ENCODE results near the gene TBC1D16. TPM values are rescaled to one million over a fixed set of nuclear protein-coding genes. Genes with fewer than 3 reads are reported as not detected.
A peak's percentile ranks its signal among the peaks of the same experiment; 100 is the strongest.

The TBC1D16 gene
- total and polyA plus RNA-seq, 4 donors = 16.7 to 38.8 (median 31.1) TPM

- H3K4me1 ChIP-seq (ENCODE audit: control insufficient read depth, insufficient read depth, low read length) = peaks cover 67% of the 10 kb centered on the region
- H3K4me3 ChIP-seq (ENCODE audit: low read depth, low read length) = no peak overlapping the region
- peaks cover 23% of the 10 kb centered on the region for H3K36me3 ChIP-seq (ENCODE audit: control insufficient read depth, insufficient read depth, low read length)
- DNase-seq (ENCODE audit: low read depth in 4 of 6, low spot score in 6 of 6) = peak in 2 of 6 donors; percentile 84 to 93
- peak overlapping the region; percentile 6 for H3K27ac ChIP-seq (ENCODE audit: low read depth, low read length)
- no peaks in the 10 kb centered on the region for H3K27me3 ChIP-seq (ENCODE audit: control insufficient read depth, insufficient read depth, low read length)
- WGBS (ENCODE audit: insufficient coverage) = 33% methylated on average over 2 of the region's 10 CpGs
- no peaks in the 10 kb centered on the region for H3K9me3 ChIP-seq (ENCODE audit: control insufficient read depth, insufficient read depth, low read length)
These were observed 7.6 kb downstream of the TBC1D16 start for GRCh38 chr17:80028030-80028429.

- Histone ChIP-seq H3K4me1 (ENCODE audit: control insufficient read depth, insufficient read depth, low read length) (peaks cover 60% of the 10 kb centered on the region), H3K36me3 (ENCODE audit: control insufficient read depth, insufficient read depth, low read length) (peaks cover 23% of the 10 kb centered on the region), H3K9me3 (ENCODE audit: control insufficient read depth, insufficient read depth, low read length) (no peaks in the 10 kb centered on the region), H3K27me3 (ENCODE audit: control insufficient read depth, insufficient read depth, low read length) (no peaks in the 10 kb centered on the region), H3K27ac (ENCODE audit: low read depth, low read length) (peak overlapping the region; percentile 3), H3K4me3 (ENCODE audit: low read depth, low read length) (no peak overlapping the region)
- no peak for DNase-seq (ENCODE audit: low read depth in 4 of 6, low spot score in 6 of 6)
- 98% methylated on average over 8 of the region's 8 CpGs for WGBS (ENCODE audit: insufficient coverage)
These were observed 8.6 kb downstream of the TBC1D16 start for GRCh38 chr17:80027043-80027435.

GRCh38 chr17:80026359-80027042, 9.2 kb downstream of the TBC1D16 start:
- peak overlapping the region; percentile 3 for H3K27ac ChIP-seq (ENCODE audit: low read depth, low read length)
- DNase-seq (ENCODE audit: low read depth in 4 of 6, low spot score in 6 of 6) = no peak
- H3K4me1 ChIP-seq (ENCODE audit: control insufficient read depth, insufficient read depth, low read length) = peaks cover 58% of the 10 kb centered on the region
- no peaks in the 10 kb centered on the region for H3K9me3 ChIP-seq (ENCODE audit: control insufficient read depth, insufficient read depth, low read length)
- H3K4me3 ChIP-seq (ENCODE audit: low read depth, low read length) = no peak overlapping the region
- no peaks in the 10 kb centered on the region for H3K27me3 ChIP-seq (ENCODE audit: control insufficient read depth, insufficient read depth, low read length)
- H3K36me3 ChIP-seq (ENCODE audit: control insufficient read depth, insufficient read depth, low read length) = peaks cover 26% of the 10 kb centered on the region
- 70% methylated on average over 10 of the region's 10 CpGs for WGBS (ENCODE audit: insufficient coverage)

- H3K4me3 ChIP-seq (ENCODE audit: low read depth, low read length) = no peak overlapping the region
- H3K36me3 ChIP-seq (ENCODE audit: control insufficient read depth, insufficient read depth, low read length) = peaks cover 24% of the 10 kb centered on the region
- peaks cover 51% of the 10 kb centered on the region for H3K4me1 ChIP-seq (ENCODE audit: control insufficient read depth, insufficient read depth, low read length)
- H3K27ac ChIP-seq (ENCODE audit: low read depth, low read length) = peak overlapping the region; percentile 40
- 77% methylated on average over 4 of the region's 10 CpGs for WGBS (ENCODE audit: insufficient coverage)
- H3K27me3 ChIP-seq (ENCODE audit: control insufficient read depth, insufficient read depth, low read length) = no peaks in the 10 kb centered on the region
- no peaks in the 10 kb centered on the region for H3K9me3 ChIP-seq (ENCODE audit: control insufficient read depth, insufficient read depth, low read length)
- no peak for DNase-seq (ENCODE audit: low read depth in 4 of 6, low spot score in 6 of 6)
These were observed 9.9 kb downstream of the TBC1D16 start for GRCh38 chr17:80025796-80026195.

- H3K4me3 ChIP-seq (ENCODE audit: low read depth, low read length) = no peak overlapping the region
- DNase-seq (ENCODE audit: low read depth in 4 of 6, low spot score in 6 of 6) = no peak
- H3K36me3 ChIP-seq (ENCODE audit: control insufficient read depth, insufficient read depth, low read length) = peaks cover 20% of the 10 kb centered on the region
- peak overlapping the region; percentile 40 for H3K27ac ChIP-seq (ENCODE audit: low read depth, low read length)
- H3K9me3 ChIP-seq (ENCODE audit: control insufficient read depth, insufficient read depth, low read length) = no peaks in the 10 kb centered on the region
- WGBS (ENCODE audit: insufficient coverage) = 40% methylated on average over 11 of the region's 11 CpGs
- H3K4me1 ChIP-seq (ENCODE audit: control insufficient read depth, insufficient read depth, low read length) = peaks cover 45% of the 10 kb centered on the region
- no peaks in the 10 kb centered on the region for H3K27me3 ChIP-seq (ENCODE audit: control insufficient read depth, insufficient read depth, low read length)
These were observed 10.5 kb downstream of the TBC1D16 start for GRCh38 chr17:80025140-80025539.

- Histone ChIP-seq H3K9me3 (ENCODE audit: control insufficient read depth, insufficient read depth, low read length) (no peaks in the 10 kb centered on the region), H3K36me3 (ENCODE audit: control insufficient read depth, insufficient read depth, low read length) (peaks cover 20% of the 10 kb centered on the region), H3K4me3 (ENCODE audit: low read depth, low read length) (no peak overlapping the region), H3K27me3 (ENCODE audit: control insufficient read depth, insufficient read depth, low read length) (no peaks in the 10 kb centered on the region), H3K4me1 (ENCODE audit: control insufficient read depth, insufficient read depth, low read length) (peaks cover 40% of the 10 kb centered on the region), H3K27ac (ENCODE audit: low read depth, low read length) (peak overlapping the region; percentile 40)
- 56% methylated on average over 9 of the region's 10 CpGs for WGBS (ENCODE audit: insufficient coverage)
- no peak for DNase-seq (ENCODE audit: low read depth in 4 of 6, low spot score in 6 of 6)
These were observed 11.3 kb downstream of the TBC1D16 start for GRCh38 chr17:80024206-80024972.

- Histone ChIP-seq H3K4me1 (ENCODE audit: control insufficient read depth, insufficient read depth, low read length) (peaks cover 37% of the 10 kb centered on the region), H3K36me3 (ENCODE audit: control insufficient read depth, insufficient read depth, low read length) (peaks cover 20% of the 10 kb centered on the region), H3K9me3 (ENCODE audit: control insufficient read depth, insufficient read depth, low read length) (no peaks in the 10 kb centered on the region), H3K27me3 (ENCODE audit: control insufficient read depth, insufficient read depth, low read length) (no peaks in the 10 kb centered on the region), H3K27ac (ENCODE audit: low read depth, low read length) (peak overlapping the region; percentile 40), H3K4me3 (ENCODE audit: low read depth, low read length) (no peak overlapping the region)
- DNase-seq (ENCODE audit: low read depth in 4 of 6, low spot score in 6 of 6) = peak in 2 of 6 donors; percentile 64 to 65
- 46% methylated on average over 39 of the region's 43 CpGs for WGBS (ENCODE audit: insufficient coverage)
These were observed 12.0 kb downstream of the TBC1D16 start for GRCh38 chr17:80023481-80024205.

GRCh38 chr17:80021600-80021999, 14.1 kb downstream of the TBC1D16 start:
- H3K27me3 ChIP-seq (ENCODE audit: control insufficient read depth, insufficient read depth, low read length) = no peaks in the 10 kb centered on the region
- WGBS (ENCODE audit: insufficient coverage) = 100% methylated on average over 1 of the region's 2 CpGs
- peaks cover 20% of the 10 kb centered on the region for H3K36me3 ChIP-seq (ENCODE audit: control insufficient read depth, insufficient read depth, low read length)
- no peaks in the 10 kb centered on the region for H3K9me3 ChIP-seq (ENCODE audit: control insufficient read depth, insufficient read depth, low read length)
- no peak for DNase-seq (ENCODE audit: low read depth in 4 of 6, low spot score in 6 of 6)
- H3K4me3 ChIP-seq (ENCODE audit: low read depth, low read length) = no peak overlapping the region
- H3K4me1 ChIP-seq (ENCODE audit: control insufficient read depth, insufficient read depth, low read length) = peaks cover 25% of the 10 kb centered on the region
- no peak overlapping the region for H3K27ac ChIP-seq (ENCODE audit: low read depth, low read length)

- Histone ChIP-seq H3K4me1 (ENCODE audit: control insufficient read depth, insufficient read depth, low read length) (peaks cover 15% of the 10 kb centered on the region), H3K36me3 (ENCODE audit: control insufficient read depth, insufficient read depth, low read length) (peaks cover 13% of the 10 kb centered on the region), H3K27ac (ENCODE audit: low read depth, low read length) (no peak overlapping the region), H3K27me3 (ENCODE audit: control insufficient read depth, insufficient read depth, low read length) (no peaks in the 10 kb centered on the region), H3K4me3 (ENCODE audit: low read depth, low read length) (no peak overlapping the region), H3K9me3 (ENCODE audit: control insufficient read depth, insufficient read depth, low read length) (no peaks in the 10 kb centered on the region)
- no peak for DNase-seq (ENCODE audit: low read depth in 4 of 6, low spot score in 6 of 6)
- 84% methylated on average over 8 of the region's 21 CpGs for WGBS (ENCODE audit: insufficient coverage)
These were observed 16.6 kb downstream of the TBC1D16 start for GRCh38 chr17:80018917-80019651.

All from spinal cord (tissue), 10 donors.